ENCODE data around the gene FGD4. TPM values are rescaled to one million over a fixed set of nuclear protein-coding genes. Genes with fewer than 3 reads are reported as not detected.

The FGD4 gene
- total and polyA plus RNA-seq, 9 of the 15 experiments (the other 6 are each of a cell fraction or from before 2014, with no cell fraction given): 0.05 to 0.51 (median 0.27) TPM

- TF ChIP-seq MGA (IDR thresholded peaks at IDR 0.05) (peak; percentile 32), HDAC1 (IDR thresholded peaks at IDR 0.05) (peak in 1 of 2 experiments; percentile 72; a peak in 1 of 4 replicates), E2F5 (CRISPR knock-in tag; IDR thresholded peaks at IDR 0.05) (no peak), ELF4 (CRISPR knock-in tag; IDR thresholded peaks at IDR 0.05) (no peak), NRF1 (conservative IDR thresholded peaks at IDR 0.05 in 1 of 2, IDR thresholded peaks at IDR 0.05 in 1 of 2) (peak; percentile 94 to 95), KLF16 (IDR thresholded peaks at IDR 0.05) (no peak), ZNF280B (CRISPR knock-in tag; IDR thresholded peaks at IDR 0.05) (no peak), THRB (CRISPR knock-in tag; conservative IDR thresholded peaks at IDR 0.05) (no peak), POLR2G (IDR thresholded peaks at IDR 0.05; ENCODE audit: low read depth, low read length) (peak; percentile 99), ZNF121 (CRISPR knock-in tag; conservative IDR thresholded peaks at IDR 0.05) (no peak), ZNF274 (IDR thresholded peaks at IDR 0.05; ENCODE audit: borderline replicate concordance, low read depth, low read length) (no peak)
These were observed 279.9 kb downstream of the FGD4 start, which contains the start of gene DNM1L (continued) for GRCh38 chr12:32679091-32679919.

Measured in K562 (cell line).